Measurements from ENCODE around the gene PITRM1.

DNA sequence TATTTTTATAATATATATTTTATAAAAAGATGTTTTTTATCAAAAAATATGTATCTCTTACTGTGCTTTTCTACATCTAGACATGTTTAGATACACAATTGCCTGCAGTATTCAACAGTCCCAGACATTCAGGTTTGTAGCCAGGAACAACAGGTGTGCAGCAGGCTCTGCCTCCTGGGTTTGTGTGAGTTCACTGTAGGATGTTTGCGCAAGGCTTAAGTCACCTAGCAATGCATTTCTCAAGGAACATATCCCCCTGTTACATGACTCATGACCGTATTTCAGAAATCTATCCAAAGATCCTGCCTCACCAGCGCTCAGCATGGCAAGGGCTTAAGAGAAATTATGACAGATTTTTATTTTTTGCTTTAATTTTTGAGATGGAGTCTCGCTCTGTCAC, 41.5 kb downstream of the PITRM1 start:
- no peak for TF ChIP-seq POLR2AphosphoS5 (IDR thresholded peaks at IDR 0.05)
- no peak for TF ChIP-seq POLR2A (IDR thresholded peaks at IDR 0.05)
- TF ChIP-seq CTCF (IDR thresholded peaks at IDR 0.05): no peak
- no peak for TF ChIP-seq EP300 (IDR thresholded peaks at IDR 0.05)

Measured in gastroesophageal sphincter (tissue), 3 donors.